GM12878 (cell line): ENCODE results near the gene GCDH. TPM values are rescaled to one million over a fixed set of nuclear protein-coding genes. Genes with fewer than 3 reads are reported as not detected.
A peak's percentile ranks its signal among the peaks of the same experiment; 100 is the strongest.

Experiments used
- BMI1 ChIP-seq: fragments of 450-650 bp; IDR thresholded peaks from 2 replicates; pipeline ENCODE4 v1.6.1; 2016; ENCODE audit warnings: mild to moderate bottlenecking, moderate library complexity, borderline replicate concordance
- BRCA1 ChIP-seq: IDR thresholded peaks from 2 replicates; pipeline ENCODE4 v1.6.1; 2011; ENCODE audit warnings: low read depth, low read length, improper control_type of control experiment
- CBX5 ChIP-seq: sonication (generic); IDR thresholded peaks from 2 replicates; pipeline ENCODE4 v1.6.1; 2016; ENCODE audit warnings: low read depth, moderate library complexity, mild to moderate bottlenecking, inconsistent platforms
- CHD2 ChIP-seq: IDR thresholded peaks from 2 replicates; pipeline ENCODE4 v1.6.1; 2011; ENCODE audit warnings: low read depth, low read length, improper control_type of control experiment, borderline replicate concordance
- CREM ChIP-seq: IDR thresholded peaks from 2 replicates; pipeline ENCODE4 v1.6.1; 2014; ENCODE audit warnings: antibody characterized with exemption, low read depth
- GABPA ChIP-seq: IDR thresholded peaks from 2 replicates; pipeline ENCODE4 v1.6.1; 2014; ENCODE audit warnings: antibody characterized with exemption, low read depth, mild to moderate bottlenecking, inconsistent platforms
- HDAC6 ChIP-seq: fragments of 200-600 bp; sonication (generic); IDR thresholded peaks from one replicate; pipeline ENCODE4 v1.8.0; 2017; ENCODE audit warnings: antibody characterized with exemption; ENCODE audit not compliant: unreplicated experiment
- JUNB ChIP-seq: IDR thresholded peaks from 2 replicates; pipeline ENCODE4 v1.6.1; 2016; ENCODE audit warnings: antibody characterized with exemption, mild to moderate bottlenecking
- MXI1 ChIP-seq: fragments of 150-350 bp; IDR thresholded peaks from 2 replicates; pipeline ENCODE4 v1.6.1; 2011; ENCODE audit warnings: low read depth, mild to moderate bottlenecking, inconsistent platforms, low read length, improper control_type of control experiment
- PAX5 ChIP-seq: IDR thresholded peaks from 2 replicates; pipeline ENCODE4 v1.6.1; 2011; ENCODE audit warnings: low read depth, low read length, borderline replicate concordance
- RAD21 ChIP-seq: IDR thresholded peaks from 2 replicates; pipeline ENCODE4 v1.6.1; 2011; ENCODE audit warnings: mild to moderate bottlenecking, low read depth, low read length, moderate library complexity; ENCODE audit not compliant: insufficient read depth
- SIX5 ChIP-seq: IDR thresholded peaks from 2 replicates; pipeline ENCODE4 v1.6.1; 2011; ENCODE audit warnings: mild to moderate bottlenecking, low read depth, low read length, moderate library complexity; ENCODE audit not compliant: severe bottlenecking
- ZNF207 ChIP-seq: fragments of 450-650 bp; IDR thresholded peaks from 2 replicates; pipeline ENCODE4 v1.6.1; 2014; ENCODE audit warnings: antibody characterized with exemption, mild to moderate bottlenecking, borderline replicate concordance
- polyA plus RNA-seq, 11 experiments: library from polyadenylated mRNA; depleted of rRNA in 4 of 11; unstranded in 6 of 11; stranded (reverse) in 5 of 11; fragments of >200 nt; fragmentation: Nextera tagmentation in 4 of 11; fragmentation: Illumina TruSeq in 1 of 11; extraction: Ambion mirVana in 4 of 11; extraction: Trizol in 1 of 11; gene quantifications; 1 replicate in 1 of 11; 2 replicates in 10 of 11; pipeline versions ENCODE4 v1.2.1 to v1.2.3, GENCODE V29; 2011 to 2016; ENCODE audit warnings: inconsistent platforms in 2 of 11, missing spikeins in 2 of 11, low read depth in 1 of 11
- total RNA-seq, 4 experiments: library from RNA; depleted of rRNA in 3 of 4; stranded (reverse); fragments of >200 nt in 3 of 4; fragmentation: Illumina TruSeq in 1 of 4; extraction: Trizol in 1 of 4; gene quantifications; 2 replicates each; pipeline versions ENCODE4 v1.2.1 to v1.2.3, GENCODE V29; 2013 to 2021
- TF ChIP-seq, protein P1 (sequence below): fragments of 450-650 bp; IDR thresholded peaks from 2 replicates; pipeline ENCODE4 v1.6.1; 2017; ENCODE audit warnings: mild to moderate bottlenecking, moderate library complexity
- TF ChIP-seq, protein P2 (sequence below): fragments of 450-650 bp; IDR thresholded peaks from 2 replicates; pipeline ENCODE4 v1.6.1; 2017; ENCODE audit warnings: antibody characterized with exemption, mild to moderate bottlenecking, moderate library complexity
- TF ChIP-seq, protein P3 (sequence below): fragments of 450-650 bp; formaldehyde crosslinking; IDR thresholded peaks from 2 replicates; pipeline ENCODE4 v1.4.0; 2022; ENCODE audit warnings: mild to moderate bottlenecking, moderate library complexity
- TF ChIP-seq, protein P4 (sequence below): IDR thresholded peaks from 2 replicates; pipeline ENCODE4 v1.6.1; 2012; ENCODE audit warnings: low read depth, low read length, improper control_type of control experiment

The GCDH gene
- total and polyA plus RNA-seq, 10 of the 15 experiments (the other 5 are each of a cell fraction or from before 2014, with no cell fraction given) = 4.2 to 69.4 (median 39.7) TPM

DNA sequence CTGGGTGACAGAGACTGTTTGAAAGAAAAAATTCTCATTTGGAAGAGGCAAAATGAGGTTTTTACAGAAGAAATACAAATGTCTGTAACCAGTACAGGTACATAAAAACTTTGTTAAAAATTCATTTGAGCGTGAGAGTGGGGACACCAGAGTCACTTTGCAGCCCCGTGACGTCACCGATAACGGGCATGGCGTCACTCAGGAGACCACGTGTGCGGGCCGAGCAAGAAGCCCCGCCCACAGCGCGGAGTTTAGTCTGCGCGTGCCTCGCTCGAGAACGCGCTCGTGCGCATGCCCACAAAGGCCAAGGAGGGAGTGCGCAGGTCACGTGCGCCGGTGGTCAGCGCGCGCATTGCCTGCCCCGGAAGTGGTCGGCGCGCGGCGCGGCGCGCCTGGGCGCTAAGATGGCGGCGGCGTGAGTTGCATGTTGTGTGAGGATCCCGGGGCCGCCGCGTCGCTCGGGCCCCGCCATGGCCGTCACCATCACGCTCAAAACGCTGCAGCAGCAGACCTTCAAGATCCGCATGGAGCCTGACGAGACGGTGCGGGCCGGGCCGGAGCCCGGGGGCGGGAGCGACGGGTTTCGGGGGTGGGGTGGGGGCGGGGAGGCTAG, 54.6 kb downstream of the GCDH start, which contains the start of gene RAD23A (continued):
- TF ChIP-seq, protein P1, sequence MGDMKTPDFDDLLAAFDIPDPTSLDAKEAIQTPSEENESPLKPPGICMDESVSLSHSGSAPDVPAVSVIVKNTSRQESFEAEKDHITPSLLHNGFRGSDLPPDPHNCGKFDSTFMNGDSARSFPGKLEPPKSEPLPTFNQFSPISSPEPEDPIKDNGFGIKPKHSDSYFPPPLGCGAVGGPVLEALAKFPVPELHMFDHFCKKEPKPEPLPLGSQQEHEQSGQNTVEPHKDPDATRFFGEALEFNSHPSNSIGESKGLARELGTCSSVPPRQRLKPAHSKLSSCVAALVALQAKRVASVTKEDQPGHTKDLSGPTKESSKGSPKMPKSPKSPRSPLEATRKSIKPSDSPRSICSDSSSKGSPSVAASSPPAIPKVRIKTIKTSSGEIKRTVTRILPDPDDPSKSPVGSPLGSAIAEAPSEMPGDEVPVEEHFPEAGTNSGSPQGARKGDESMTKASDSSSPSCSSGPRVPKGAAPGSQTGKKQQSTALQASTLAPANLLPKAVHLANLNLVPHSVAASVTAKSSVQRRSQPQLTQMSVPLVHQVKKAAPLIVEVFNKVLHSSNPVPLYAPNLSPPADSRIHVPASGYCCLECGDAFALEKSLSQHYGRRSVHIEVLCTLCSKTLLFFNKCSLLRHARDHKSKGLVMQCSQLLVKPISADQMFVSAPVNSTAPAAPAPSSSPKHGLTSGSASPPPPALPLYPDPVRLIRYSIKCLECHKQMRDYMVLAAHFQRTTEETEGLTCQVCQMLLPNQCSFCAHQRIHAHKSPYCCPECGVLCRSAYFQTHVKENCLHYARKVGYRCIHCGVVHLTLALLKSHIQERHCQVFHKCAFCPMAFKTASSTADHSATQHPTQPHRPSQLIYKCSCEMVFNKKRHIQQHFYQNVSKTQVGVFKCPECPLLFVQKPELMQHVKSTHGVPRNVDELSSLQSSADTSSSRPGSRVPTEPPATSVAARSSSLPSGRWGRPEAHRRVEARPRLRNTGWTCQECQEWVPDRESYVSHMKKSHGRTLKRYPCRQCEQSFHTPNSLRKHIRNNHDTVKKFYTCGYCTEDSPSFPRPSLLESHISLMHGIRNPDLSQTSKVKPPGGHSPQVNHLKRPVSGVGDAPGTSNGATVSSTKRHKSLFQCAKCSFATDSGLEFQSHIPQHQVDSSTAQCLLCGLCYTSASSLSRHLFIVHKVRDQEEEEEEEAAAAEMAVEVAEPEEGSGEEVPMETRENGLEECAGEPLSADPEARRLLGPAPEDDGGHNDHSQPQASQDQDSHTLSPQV = no peak
- TF ChIP-seq CBX5 (no peak), CHD2 (peak; percentile 65; the same call in 1 of the 2 replicates), JUNB (no peak), SIX5 (peak; percentile 27), GABPA (peak; percentile 79), ZNF207 (no peak), PAX5 (peak; percentile 77; the same call in 1 of the 2 replicates), MXI1 (peak; percentile 97), RAD21 (no peak), BMI1 (peak; percentile 9; the same call in 1 of the 2 replicates), BRCA1 (peak; percentile 44; the same call in 1 of the 2 replicates), CREM (peak; percentile 99), HDAC6 (peak; percentile 58)
- TF ChIP-seq, protein P2, sequence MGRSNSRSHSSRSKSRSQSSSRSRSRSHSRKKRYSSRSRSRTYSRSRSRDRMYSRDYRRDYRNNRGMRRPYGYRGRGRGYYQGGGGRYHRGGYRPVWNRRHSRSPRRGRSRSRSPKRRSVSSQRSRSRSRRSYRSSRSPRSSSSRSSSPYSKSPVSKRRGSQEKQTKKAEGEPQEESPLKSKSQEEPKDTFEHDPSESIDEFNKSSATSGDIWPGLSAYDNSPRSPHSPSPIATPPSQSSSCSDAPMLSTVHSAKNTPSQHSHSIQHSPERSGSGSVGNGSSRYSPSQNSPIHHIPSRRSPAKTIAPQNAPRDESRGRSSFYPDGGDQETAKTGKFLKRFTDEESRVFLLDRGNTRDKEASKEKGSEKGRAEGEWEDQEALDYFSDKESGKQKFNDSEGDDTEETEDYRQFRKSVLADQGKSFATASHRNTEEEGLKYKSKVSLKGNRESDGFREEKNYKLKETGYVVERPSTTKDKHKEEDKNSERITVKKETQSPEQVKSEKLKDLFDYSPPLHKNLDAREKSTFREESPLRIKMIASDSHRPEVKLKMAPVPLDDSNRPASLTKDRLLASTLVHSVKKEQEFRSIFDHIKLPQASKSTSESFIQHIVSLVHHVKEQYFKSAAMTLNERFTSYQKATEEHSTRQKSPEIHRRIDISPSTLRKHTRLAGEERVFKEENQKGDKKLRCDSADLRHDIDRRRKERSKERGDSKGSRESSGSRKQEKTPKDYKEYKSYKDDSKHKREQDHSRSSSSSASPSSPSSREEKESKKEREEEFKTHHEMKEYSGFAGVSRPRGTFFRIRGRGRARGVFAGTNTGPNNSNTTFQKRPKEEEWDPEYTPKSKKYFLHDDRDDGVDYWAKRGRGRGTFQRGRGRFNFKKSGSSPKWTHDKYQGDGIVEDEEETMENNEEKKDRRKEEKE = no peak
- TF ChIP-seq, protein P3, sequence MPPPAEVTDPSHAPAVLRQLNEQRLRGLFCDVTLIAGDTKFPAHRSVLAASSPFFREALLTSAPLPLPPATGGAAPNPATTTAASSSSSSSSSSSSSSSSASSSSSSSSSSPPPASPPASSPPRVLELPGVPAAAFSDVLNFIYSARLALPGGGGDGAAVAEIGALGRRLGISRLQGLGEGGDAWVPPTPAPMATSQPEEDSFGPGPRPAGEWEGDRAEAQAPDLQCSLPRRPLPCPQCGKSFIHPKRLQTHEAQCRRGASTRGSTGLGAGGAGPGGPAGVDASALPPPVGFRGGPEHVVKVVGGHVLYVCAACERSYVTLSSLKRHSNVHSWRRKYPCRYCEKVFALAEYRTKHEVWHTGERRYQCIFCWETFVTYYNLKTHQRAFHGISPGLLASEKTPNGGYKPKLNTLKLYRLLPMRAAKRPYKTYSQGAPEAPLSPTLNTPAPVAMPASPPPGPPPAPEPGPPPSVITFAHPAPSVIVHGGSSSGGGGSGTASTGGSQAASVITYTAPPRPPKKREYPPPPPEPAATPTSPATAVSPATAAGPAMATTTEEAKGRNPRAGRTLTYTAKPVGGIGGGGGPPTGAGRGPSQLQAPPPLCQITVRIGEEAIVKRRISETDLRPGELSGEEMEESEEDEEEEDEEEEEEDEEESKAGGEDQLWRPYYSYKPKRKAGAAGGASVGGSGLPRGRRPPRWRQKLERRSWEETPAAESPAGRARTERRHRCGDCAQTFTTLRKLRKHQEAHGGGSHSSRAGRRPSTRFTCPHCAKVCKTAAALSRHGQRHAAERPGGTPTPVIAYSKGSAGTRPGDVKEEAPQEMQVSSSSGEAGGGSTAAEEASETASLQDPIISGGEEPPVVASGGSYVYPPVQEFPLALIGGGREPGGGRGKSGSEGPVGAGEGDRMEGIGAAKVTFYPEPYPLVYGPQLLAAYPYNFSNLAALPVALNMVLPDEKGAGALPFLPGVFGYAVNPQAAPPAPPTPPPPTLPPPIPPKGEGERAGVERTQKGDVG (CRISPR knock-in tag) = peak; percentile 68; the same call in 1 of the 2 replicates
- TF ChIP-seq, protein P4, sequence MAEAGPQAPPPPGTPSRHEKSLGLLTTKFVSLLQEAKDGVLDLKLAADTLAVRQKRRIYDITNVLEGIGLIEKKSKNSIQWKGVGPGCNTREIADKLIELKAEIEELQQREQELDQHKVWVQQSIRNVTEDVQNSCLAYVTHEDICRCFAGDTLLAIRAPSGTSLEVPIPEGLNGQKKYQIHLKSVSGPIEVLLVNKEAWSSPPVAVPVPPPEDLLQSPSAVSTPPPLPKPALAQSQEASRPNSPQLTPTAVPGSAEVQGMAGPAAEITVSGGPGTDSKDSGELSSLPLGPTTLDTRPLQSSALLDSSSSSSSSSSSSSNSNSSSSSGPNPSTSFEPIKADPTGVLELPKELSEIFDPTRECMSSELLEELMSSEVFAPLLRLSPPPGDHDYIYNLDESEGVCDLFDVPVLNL = no peak; the same call in 1 of the 2 replicates
